WTC11 (cell line): ENCODE results near the gene NLGN1. TPM values are rescaled to one million over a fixed set of nuclear protein-coding genes. Genes with fewer than 3 reads are reported as not detected.
A peak's percentile ranks its signal among the peaks of the same experiment; 100 is the strongest.

Source experiments
- ATAC-seq: fragments of 200-7000 bp; cut with Tn5 transposase; 2 replicates; pipeline ENCODE4 v1.10.0; 2021; ENCODE audit warnings: mild to moderate bottlenecking, moderate library complexity
- CTCF ChIA-PET: fragments of 300-600 bp; sonication (Branson Sonifier 250); formaldehyde crosslinking; loops from one replicate; lab custom pipeline; 2021; ENCODE audit warnings: antibody characterized with exemption; lab: Charles Lee
- POLR2A ChIA-PET: fragments of 350-600 bp; sonication (Branson Sonifier 250); formaldehyde crosslinking; loops from one replicate; lab custom pipeline; 2021; ENCODE audit warnings: antibody characterized with exemption; lab: Charles Lee
- DNase-seq: peaks from one replicate; pipeline ENCODE4 v3.0.0; 2021; ENCODE audit warnings: low spot score
- H3K27ac Mint-ChIP-seq: 2 replicates; pipeline ENCODE4 v1.8.0; 2021; ENCODE audit warnings: mixed read lengths
- H3K27me3 Mint-ChIP-seq: 2 replicates; pipeline ENCODE4 v1.8.0; 2021; ENCODE audit warnings: low read depth, mild to moderate bottlenecking, moderate library complexity, mixed read lengths
- H3K36me3 Mint-ChIP-seq: 2 replicates; pipeline ENCODE4 v1.8.0; 2021; ENCODE audit warnings: mixed read lengths
- H3K4me1 Mint-ChIP-seq: 2 replicates; pipeline ENCODE4 v1.8.0; 2022; ENCODE audit warnings: mixed read lengths
- H3K4me3 Mint-ChIP-seq: 2 replicates; pipeline ENCODE4 v1.8.0; 2021; ENCODE audit warnings: mild to moderate bottlenecking, moderate library complexity, mixed read lengths
- H3K9me3 Mint-ChIP-seq: 2 replicates; pipeline ENCODE4 v1.8.0; 2021; ENCODE audit warnings: mixed read lengths
- AR ChIP-seq: fragments of 250-450 bp; sonication (Bioruptor Pico); IDR thresholded peaks from 2 replicates; pipeline ENCODE4 v1.9.0; 2021; ENCODE audit warnings: mild to moderate bottlenecking
- ATF3 ChIP-seq: sonication (generic); formaldehyde crosslinking; conservative IDR thresholded peaks from 2 replicates; pipeline ENCODE4 v1.8.1; 2022; ENCODE audit warnings: mild to moderate bottlenecking, missing genetic modification reagents
- CDX4 ChIP-seq: fragments of 250-450 bp; sonication (Bioruptor Pico); IDR thresholded peaks from 2 replicates; pipeline ENCODE4 v1.9.0; 2021; ENCODE audit warnings: moderate library complexity, mild to moderate bottlenecking, inconsistent platforms, borderline replicate concordance
- E2F5 ChIP-seq: sonication (generic); formaldehyde crosslinking; IDR thresholded peaks from 2 replicates; pipeline ENCODE4 v1.8.1; 2022; ENCODE audit warnings: mild to moderate bottlenecking, moderate library complexity, missing genetic modification reagents
- ESRRA ChIP-seq: sonication (generic); formaldehyde crosslinking; IDR thresholded peaks from 2 replicates; pipeline ENCODE4 v1.8.1; 2022; ENCODE audit warnings: mild to moderate bottlenecking, missing genetic modification reagents, borderline replicate concordance
- ETV6 ChIP-seq: sonication (generic); formaldehyde crosslinking; IDR thresholded peaks from 2 replicates; pipeline ENCODE4 v1.8.1; 2022; ENCODE audit warnings: mild to moderate bottlenecking, missing genetic modification reagents
- FOXP1 ChIP-seq: sonication (generic); formaldehyde crosslinking; IDR thresholded peaks from 2 replicates; pipeline ENCODE4 v1.8.0; 2022; ENCODE audit warnings: missing genetic modification reagents, mild to moderate bottlenecking, moderate library complexity, borderline replicate concordance
- GTF2I ChIP-seq: fragments of 250-450 bp; sonication (Bioruptor Pico); conservative IDR thresholded peaks from 2 replicates; pipeline ENCODE4 v1.4.0; 2021; ENCODE audit warnings: mild to moderate bottlenecking
- PREB ChIP-seq: sonication (generic); formaldehyde crosslinking; IDR thresholded peaks from 2 replicates; pipeline ENCODE4 v1.8.1; 2022; ENCODE audit warnings: mild to moderate bottlenecking, missing genetic modification reagents, moderate library complexity, borderline replicate concordance
- RORB ChIP-seq: fragments of 250-450 bp; sonication (Bioruptor Pico); IDR thresholded peaks from 2 replicates; pipeline ENCODE4 v1.9.0; 2021; ENCODE audit warnings: mild to moderate bottlenecking
- SOX15 ChIP-seq: fragments of 250-450 bp; sonication (Bioruptor Pico); IDR thresholded peaks from 2 replicates; pipeline ENCODE4 v1.9.0; 2021; ENCODE audit warnings: mild to moderate bottlenecking
- STAT6 ChIP-seq: sonication (generic); formaldehyde crosslinking; conservative IDR thresholded peaks from 2 replicates; pipeline ENCODE4 v1.8.1; 2023; ENCODE audit warnings: mild to moderate bottlenecking, low read depth, missing genetic modification reagents, moderate library complexity
- ZNF138 ChIP-seq: sonication (generic); formaldehyde crosslinking; conservative IDR thresholded peaks from 2 replicates; pipeline ENCODE4 v1.8.1; 2022; ENCODE audit warnings: mild to moderate bottlenecking, moderate library complexity, missing genetic modification reagents
- ZNF219 ChIP-seq: sonication (generic); formaldehyde crosslinking; IDR thresholded peaks from 2 replicates; pipeline ENCODE4 v1.8.0; 2023; ENCODE audit warnings: missing genetic modification reagents, mild to moderate bottlenecking, borderline replicate concordance
- ZNF317 ChIP-seq: sonication (generic); formaldehyde crosslinking; IDR thresholded peaks from 2 replicates; pipeline ENCODE4 v1.8.1; 2023; ENCODE audit warnings: low read depth, mild to moderate bottlenecking, moderate library complexity, missing genetic modification reagents, borderline replicate concordance
- total RNA-seq: library from RNA; stranded (reverse); gene quantifications from 3 replicates; pipeline ENCODE4 v1.2.3, GENCODE V29; 2021

NLGN1 gene
- total RNA-seq, 1 experiment from 2014 or later: 12.4 TPM

- CTCF ChIA-PET: no interaction called here
- DNase-seq (no peak), ATAC-seq (peak; percentile 60)
- Mint-ChIP-seq H3K9me3 (peaks cover 25% of the 10 kb centered on the region), H3K4me1 (peaks cover 20% of the 10 kb centered on the region), H3K36me3 (peaks cover 21% of the 10 kb centered on the region), H3K4me3 (no peak overlapping the region), H3K27ac (no peak overlapping the region), H3K27me3 (no peaks in the 10 kb centered on the region; the same call in 1 of the 2 replicates)
- POLR2A ChIA-PET: no interaction called here
- TF ChIP-seq ZNF317 (CRISPR knock-in tag): no peak
- no peak for TF ChIP-seq ZNF138 (CRISPR knock-in tag)
- TF ChIP-seq ESRRA: no peak
- TF ChIP-seq STAT6: no peak
- TF ChIP-seq GTF2I (CRISPR knock-in tag): no peak
- TF ChIP-seq ZNF219 (CRISPR knock-in tag): no peak
- no peak for TF ChIP-seq SOX15 (CRISPR knock-in tag)
- TF ChIP-seq ATF3 (CRISPR knock-in tag): no peak
- no peak for TF ChIP-seq PREB
- no peak for TF ChIP-seq RORB (CRISPR knock-in tag)
- TF ChIP-seq AR (CRISPR knock-in tag): no peak
- no peak for TF ChIP-seq FOXP1
- TF ChIP-seq CDX4 (CRISPR knock-in tag): no peak
- no peak for TF ChIP-seq ETV6 (CRISPR knock-in tag)
Measured at GRCh38 chr3:174159604-174160003, 762.1 kb downstream of the NLGN1 start.

GRCh38 chr3:174162550-174162949 lies 765.0 kb downstream of the NLGN1 start:
- DNase-seq: no peak
- TF ChIP-seq ETV6 (CRISPR knock-in tag) (no peak), E2F5 (no peak)
- H3K36me3 Mint-ChIP-seq: peaks cover 34% of the 10 kb centered on the region
- no peak overlapping the region for H3K4me3 Mint-ChIP-seq
- no peak for ATAC-seq
- H3K4me1 Mint-ChIP-seq: peaks cover 16% of the 10 kb centered on the region
- H3K27ac Mint-ChIP-seq: 0 out of 2 replicates have a peak overlapping the region, but pooled peaks have one; percentile 25
- H3K9me3 Mint-ChIP-seq: peaks cover 42% of the 10 kb centered on the region
- CTCF ChIA-PET: no interaction called here
- POLR2A ChIA-PET: no interaction called here
- no peaks in the 10 kb centered on the region; the same call in 1 of the 2 replicates for H3K27me3 Mint-ChIP-seq
